Nephron (organoid): ENCODE results near the gene GPC5.
A peak's percentile ranks its signal among the peaks of the same experiment; 100 is the strongest.
"Not testable (repeated sequence)": the region's sequence is repeated elsewhere in the genome, so short reads cannot be mapped to it uniquely, and the experiment has no call there.

ENCODE experiments used
- H3K27ac Mint-ChIP-seq, 3 experiments: 2 replicates each; pipeline ENCODE4 v1.8.0; 2020; ENCODE audit warnings: mixed read lengths in 3 of 3, mild to moderate bottlenecking in 2 of 3, moderate library complexity in 1 of 3
- H3K27me3 Mint-ChIP-seq: 2 replicates; pipeline ENCODE4 v1.8.0; 2021; ENCODE audit warnings: low read depth, mild to moderate bottlenecking, moderate library complexity, mixed read lengths
- H3K36me3 Mint-ChIP-seq: 2 replicates; pipeline ENCODE4 v1.8.0; 2020; ENCODE audit warnings: low read depth, mixed read lengths
- H3K4me1 Mint-ChIP-seq: 2 replicates; pipeline ENCODE4 v1.8.0; 2020; ENCODE audit warnings: mixed read lengths
- H3K4me3 Mint-ChIP-seq, 3 experiments: 2 replicates each; pipeline ENCODE4 v1.8.0; 2020; ENCODE audit warnings: mild to moderate bottlenecking in 3 of 3, mixed read lengths in 3 of 3, moderate library complexity in 2 of 3
- H3K9me3 Mint-ChIP-seq: 2 replicates; pipeline ENCODE4 v1.8.0; 2020; ENCODE audit warnings: mixed read lengths
- CTCF ChIP-seq, 3 experiments: fragments of 200-600 bp; sonication (generic); IDR thresholded peaks; one replicate each; pipeline ENCODE4 v1.5.0; 2021; ENCODE audit warnings: antibody characterized with exemption in 3 of 3; ENCODE audit not compliant: unreplicated experiment in 3 of 3

Gene GPC5

DNA sequence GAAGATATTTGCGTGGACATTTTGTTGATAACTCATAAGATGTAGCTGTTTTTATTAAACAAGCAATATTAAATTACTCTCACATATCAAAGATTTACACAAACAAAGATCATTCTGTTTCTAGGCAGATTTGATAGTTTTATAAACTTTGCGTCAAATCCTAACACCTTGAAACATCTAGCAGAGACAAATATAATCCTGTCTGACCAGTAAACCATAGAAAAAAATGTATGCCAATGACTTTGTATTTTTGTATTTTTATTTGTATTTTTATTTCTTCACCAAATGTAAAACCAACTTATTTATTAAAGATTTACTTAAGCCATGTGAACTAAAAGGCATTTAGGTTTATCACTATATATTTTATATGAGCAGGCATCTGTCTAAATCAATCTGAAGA lies 494.6 kb downstream of the GPC5 start:
- no peaks in the 10 kb centered on the region for H3K9me3 Mint-ChIP-seq

GRCh38 chr13:91894316-91894715 lies 495.9 kb downstream of the GPC5 start:
- peak overlapping the region; percentile 17 to 90 (median 48) for H3K27ac Mint-ChIP-seq
- no peaks in the 10 kb centered on the region for H3K9me3 Mint-ChIP-seq
- no peak overlapping the region for H3K4me3 Mint-ChIP-seq
- peaks cover 47% of the 10 kb centered on the region for H3K4me1 Mint-ChIP-seq
- no peak for TF ChIP-seq CTCF (IDR thresholded peaks at IDR 0.05; ENCODE audit: unreplicated experiment in 3 of 3)
- no peaks in the 10 kb centered on the region for H3K27me3 Mint-ChIP-seq
- no peaks in the 10 kb centered on the region for H3K36me3 Mint-ChIP-seq

More for the DNA sequence above, 494.6 kb downstream of the GPC5 start:
- Mint-ChIP-seq H3K36me3 (no peaks in the 10 kb centered on the region), H3K27ac (no peak overlapping the region), H3K27me3 (no peaks in the 10 kb centered on the region), H3K4me1 (peaks cover 37% of the 10 kb centered on the region), H3K4me3 (no peak overlapping the region)
- no peak for TF ChIP-seq CTCF (IDR thresholded peaks at IDR 0.05; ENCODE audit: unreplicated experiment in 3 of 3)

GRCh38 chr13:91896547-91896946 lies 498.1 kb downstream of the GPC5 start:
- Mint-ChIP-seq H3K27ac (peak overlapping the region in 2 of 3 experiments; percentile 47 to 80), H3K4me3 (no peak overlapping the region), H3K4me1 (peaks cover 50% of the 10 kb centered on the region), H3K36me3 (no peaks in the 10 kb centered on the region), H3K9me3 (no peaks in the 10 kb centered on the region), H3K27me3 (no peaks in the 10 kb centered on the region)
- no peak for TF ChIP-seq CTCF (IDR thresholded peaks at IDR 0.05; ENCODE audit: unreplicated experiment in 3 of 3)

- H3K9me3 Mint-ChIP-seq, H3K27me3 Mint-ChIP-seq, H3K4me3 Mint-ChIP-seq, H3K36me3 Mint-ChIP-seq: not testable (repeated sequence)
- Mint-ChIP-seq H3K4me1 (peaks cover 55% of the 10 kb centered on the region), H3K27ac (peak overlapping the region; percentile 52 to 60 (median 58))
Observed at GRCh38 chr13:91898986-91899385, 500.6 kb downstream of the GPC5 start.

- no peaks in the 10 kb centered on the region for H3K36me3 Mint-ChIP-seq
- no peaks in the 10 kb centered on the region for H3K27me3 Mint-ChIP-seq
- no peak overlapping the region for H3K4me3 Mint-ChIP-seq
- TF ChIP-seq CTCF (IDR thresholded peaks at IDR 0.05; ENCODE audit: unreplicated experiment in 3 of 3): no peak
- peaks cover 30% of the 10 kb centered on the region for H3K4me1 Mint-ChIP-seq
- H3K27ac Mint-ChIP-seq: peak overlapping the region in 1 of 3 experiments; percentile 67
- H3K9me3 Mint-ChIP-seq: no peaks in the 10 kb centered on the region
Observed at GRCh38 chr13:91902291-91902690, 503.9 kb downstream of the GPC5 start.

DNA sequence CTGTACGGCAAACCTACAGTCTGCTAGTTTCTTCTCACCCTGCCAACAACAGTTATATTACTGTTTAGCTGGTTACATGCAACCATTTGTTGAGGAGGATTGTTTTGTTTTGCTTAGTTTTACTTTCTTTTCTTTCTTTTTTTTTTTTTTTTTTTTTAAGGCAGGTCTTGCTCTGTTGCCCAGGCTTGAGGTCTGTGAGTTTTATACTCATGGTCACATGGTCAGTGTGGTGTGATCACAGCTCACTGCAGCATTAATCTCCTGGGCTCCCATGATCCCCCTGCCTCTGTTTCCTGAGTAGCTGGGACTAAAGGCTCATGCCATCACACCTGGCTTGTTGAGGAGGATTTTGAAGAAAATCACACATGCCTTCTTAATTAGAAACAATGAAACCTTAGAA lies 505.6 kb downstream of the GPC5 start:
- Mint-ChIP-seq H3K27me3 (no peaks in the 10 kb centered on the region), H3K4me1 (peaks cover 17% of the 10 kb centered on the region), H3K9me3 (no peaks in the 10 kb centered on the region), H3K36me3 (no peaks in the 10 kb centered on the region), H3K27ac (no peak overlapping the region), H3K4me3 (no peak overlapping the region)
- TF ChIP-seq CTCF (IDR thresholded peaks at IDR 0.05; ENCODE audit: unreplicated experiment in 3 of 3): no peak
